GM12874 (cell line): ENCODE results near the gene ARRDC4.

Experiments used
- CTCF ChIP-seq: IDR thresholded peaks from 2 replicates; pipeline ENCODE4 v1.5.1; 2011; ENCODE audit warnings: low read depth, mild to moderate bottlenecking, control low read depth, low read length, moderate library complexity; ENCODE audit not compliant: insufficient read depth

ARRDC4 gene

DNA sequence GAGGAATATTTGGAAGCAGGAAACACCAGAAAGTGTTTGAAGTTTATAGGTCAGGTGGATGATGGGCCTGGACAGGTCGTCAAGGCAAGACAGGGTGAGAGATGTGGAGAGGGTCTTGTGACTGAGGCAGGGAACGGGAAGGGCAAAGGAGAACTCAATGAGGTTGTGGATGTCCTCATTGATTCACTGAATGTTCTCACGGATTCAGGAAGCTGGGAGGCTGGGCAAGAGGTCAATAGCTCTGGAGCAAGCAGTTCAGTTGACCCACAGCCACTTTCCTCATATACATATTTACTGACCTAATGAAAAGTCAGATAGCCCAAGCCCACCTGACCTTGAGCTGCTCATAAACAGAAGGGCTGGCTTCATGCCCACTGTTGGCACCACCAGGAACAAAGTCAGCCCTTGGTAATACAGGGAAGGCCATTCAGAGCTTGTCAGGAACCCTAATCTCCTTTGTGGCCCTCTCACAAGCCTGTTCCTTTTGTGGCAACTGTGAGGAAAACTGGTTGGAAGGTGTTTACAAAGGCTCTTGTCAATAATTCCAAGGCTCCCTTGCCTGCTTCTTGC, 31.6 kb downstream of the ARRDC4 start:
- TF ChIP-seq CTCF = no peak

DNA sequence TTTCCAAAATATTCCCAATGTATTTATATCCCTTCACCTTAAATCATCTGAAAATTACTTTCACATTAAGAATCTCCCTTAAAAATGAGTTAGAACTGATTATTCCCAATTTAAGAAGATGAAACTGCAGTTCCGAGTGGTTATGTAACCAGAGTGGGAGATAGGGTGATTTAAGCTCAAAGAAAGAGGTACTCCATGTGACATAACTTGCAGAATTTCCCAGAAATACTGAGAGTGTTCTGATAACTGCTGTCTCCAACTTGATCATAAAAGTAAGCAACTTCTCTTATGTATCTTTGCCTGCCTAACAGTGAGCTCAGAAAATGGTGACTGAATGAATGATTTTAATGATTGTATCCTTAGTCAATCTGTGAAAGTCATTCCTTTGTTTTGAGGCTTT, 32.3 kb downstream of the ARRDC4 start:
- no peak for TF ChIP-seq CTCF

DNA sequence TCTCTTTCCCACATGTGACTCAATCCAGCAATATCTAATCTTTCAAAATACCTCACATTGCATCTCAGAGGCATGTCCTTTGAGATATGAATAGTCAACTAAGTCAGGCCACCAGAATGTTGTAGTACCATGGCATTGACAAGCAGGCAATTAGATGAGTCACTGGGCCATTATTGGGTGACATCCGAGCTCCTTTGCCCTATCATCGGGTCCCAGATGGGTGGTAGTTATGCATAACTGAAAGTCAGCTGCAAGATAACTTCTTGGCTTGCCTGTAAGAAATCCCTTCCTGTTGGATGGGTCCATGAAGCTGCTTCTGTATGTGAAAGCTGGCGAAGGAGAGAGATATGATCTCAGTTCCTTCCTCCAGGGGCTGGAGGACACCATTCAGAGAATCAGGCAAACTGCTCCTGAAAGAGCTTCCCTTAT, 32.8 kb downstream of the ARRDC4 start:
- TF ChIP-seq CTCF = no peak

DNA sequence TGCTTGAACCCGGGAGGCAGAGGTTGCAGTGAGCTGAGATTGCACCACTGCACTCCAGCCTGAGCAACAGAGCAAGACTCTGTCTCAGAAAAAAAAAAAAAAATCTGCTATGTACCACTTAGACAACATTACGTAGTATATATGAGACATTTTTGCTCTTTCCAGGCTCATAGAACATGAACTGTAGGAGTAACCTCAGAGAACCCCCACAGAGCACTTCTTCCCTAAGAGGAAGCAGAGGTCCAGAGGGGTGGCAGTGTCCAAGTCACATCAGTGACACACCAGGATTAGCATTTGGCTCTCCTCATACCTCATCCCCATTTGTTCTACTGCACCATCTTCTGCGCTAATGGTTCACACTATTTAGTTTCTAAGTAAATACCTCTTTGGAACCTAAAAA, 33.7 kb downstream of the ARRDC4 start:
- no peak for TF ChIP-seq CTCF

GRCh38 chr15:97995192-97995591, 34.7 kb downstream of the ARRDC4 start:
- no peak for TF ChIP-seq CTCF

GRCh38 chr15:97995881-97996603, 35.5 kb downstream of the ARRDC4 start:
- no peak for TF ChIP-seq CTCF

DNA sequence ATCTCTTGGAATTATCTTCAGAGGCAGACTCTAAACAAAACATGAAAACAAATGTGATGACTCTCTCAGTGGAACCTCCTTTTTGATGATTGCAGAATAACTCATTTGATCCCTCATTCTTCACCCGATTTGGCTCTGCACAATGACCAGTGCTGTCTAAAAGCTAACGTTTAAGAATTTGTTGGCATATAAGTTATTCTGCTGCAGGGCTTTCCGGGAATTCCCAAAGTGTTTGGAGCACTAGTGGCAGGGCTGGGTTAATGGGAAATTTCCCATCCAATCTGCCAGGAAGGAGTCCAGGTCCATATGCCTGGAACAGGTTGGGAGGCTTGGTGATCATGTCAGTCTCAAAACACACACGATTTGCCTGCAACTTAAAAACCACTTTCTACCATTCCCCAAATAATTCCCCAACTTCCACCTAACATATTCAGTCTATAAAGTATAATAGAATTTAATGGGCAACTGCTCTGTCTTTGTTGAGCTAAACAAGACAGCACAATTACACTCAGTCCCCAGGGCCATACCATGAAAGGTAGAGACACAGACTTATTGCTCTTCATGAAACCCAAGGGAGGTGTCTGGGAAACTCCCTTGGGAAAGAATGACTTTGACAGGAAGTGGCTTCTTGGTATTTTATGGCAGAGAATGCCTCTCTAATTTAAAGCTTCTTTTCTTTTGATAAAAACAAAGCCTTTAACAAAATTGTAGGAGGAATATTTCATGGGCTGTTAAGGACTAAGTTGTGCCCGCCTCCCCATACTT, 38.0 kb downstream of the ARRDC4 start:
- TF ChIP-seq CTCF = no peak
